B cell (primary cell): ENCODE data around the gene GIT1. TPM values are rescaled to one million over a fixed set of nuclear protein-coding genes. Genes with fewer than 3 reads are reported as not detected.

Experiments used
- ATAC-seq: fragments of 200-7000 bp; cut with Tn5 transposase; one replicate; pipeline ENCODE4 v1.10.0; 2021; ENCODE audit warnings: low read depth, mild to moderate bottlenecking, moderate number of reproducible peaks, moderate library complexity
- CTCF ChIA-PET: fragments of 350-600 bp; sonication (Branson Sonifier 250); formaldehyde crosslinking; loops from one replicate; lab custom pipeline; 2021; ENCODE audit warnings: antibody characterized with exemption, inconsistent platforms; lab: Charles Lee
- POLR2A ChIA-PET: fragments of 350-600 bp; sonication (Branson Sonifier 250); formaldehyde crosslinking; loops from one replicate; lab custom pipeline; 2021; ENCODE audit warnings: antibody characterized with exemption; lab: Charles Lee
- DNase-seq: peaks from one replicate; pipeline ENCODE4 v3.0.0; 2013
- H2AFZ ChIP-seq: 2 replicates; pipeline ENCODE4 v1.6.1; 2012; ENCODE audit warnings: mild to moderate bottlenecking, low read depth, low read length; ENCODE audit not compliant: insufficient read depth, poor library complexity, severe bottlenecking
- H3K27ac ChIP-seq, 2 donors: 1 replicate in 1 of 2; 2 replicates in 1 of 2; pipeline ENCODE4 v1.5.1; 2012 to 2013; ENCODE audit warnings: low read length in 2 of 2, mild to moderate bottlenecking in 2 of 2, moderate library complexity in 1 of 2
- H3K27me3 ChIP-seq, 4 experiments: fragments of 200-600 bp in 1 of 4; sonication (generic) in 1 of 4; replicated peaks in 1 of 4; 1 replicate in 2 of 4; 2 replicates in 2 of 4; pipeline versions ENCODE4 v1.6.1 to v1.7.0; 2013 to 2016; ENCODE audit warnings: low read length in 3 of 4, mild to moderate bottlenecking in 2 of 4, mixed read lengths in 1 of 4, moderate library complexity in 1 of 4; ENCODE audit not compliant: insufficient read depth in 4 of 4, control insufficient read depth in 3 of 4; ENCODE audit errors: control extremely low read depth in 1 of 4
- H3K36me3 ChIP-seq, 2 experiments: replicated peaks in 1 of 2; 1 replicate in 1 of 2; 2 replicates in 1 of 2; pipeline versions ENCODE4 v1.6.1 to v1.7.1; 2013; ENCODE audit warnings: low read length in 1 of 2; ENCODE audit not compliant: insufficient read depth in 2 of 2, control insufficient read depth in 1 of 2; ENCODE audit errors: control extremely low read depth in 1 of 2, extremely low read depth in 1 of 2
- H3K4me1 ChIP-seq, 2 donors: fragments of 200-600 bp in 1 of 2; sonication (generic) in 1 of 2; 1 replicate in 1 of 2; 2 replicates in 1 of 2; pipeline versions ENCODE4 v1.5.1 to v1.6.1; 2013 to 2017; ENCODE audit warnings: low read length in 2 of 2; ENCODE audit not compliant: control insufficient read depth in 2 of 2, insufficient read depth in 2 of 2
- H3K4me2 ChIP-seq: replicated peaks from 2 replicates; pipeline ENCODE3; 2012; ENCODE audit warnings: mild to moderate bottlenecking, low read depth, low read length; ENCODE audit not compliant: poor library complexity, severe bottlenecking
- H3K4me3 ChIP-seq, 5 experiments: fragments of 200-600 bp in 1 of 5; sonication (generic) in 1 of 5; 1 replicate in 3 of 5; 2 replicates in 2 of 5; pipeline versions ENCODE4 v1.5.1 to v1.7.0; 2011 to 2016; ENCODE audit warnings: low read length in 4 of 5, mild to moderate bottlenecking in 4 of 5, low read depth in 2 of 5, control low read depth in 1 of 5, moderate library complexity in 1 of 5; ENCODE audit not compliant: insufficient read depth in 1 of 5; ENCODE audit errors: control extremely low read depth in 1 of 5, extremely low read depth in 1 of 5
- H3K79me2 ChIP-seq: fragments of 200-600 bp; sonication (generic); one replicate; pipeline ENCODE4 v1.6.0; 2016; ENCODE audit warnings: low read length; ENCODE audit not compliant: control insufficient read depth, insufficient read depth
- H3K9ac ChIP-seq: fragments of 200-600 bp; sonication (generic); 2 replicates; pipeline ENCODE4 v1.6.1; 2017; ENCODE audit warnings: mild to moderate bottlenecking, low read length, moderate library complexity
- H3K9me3 ChIP-seq, 3 donors: one replicate each; pipeline versions ENCODE4 v1.6.1 to v1.7.1; 2013; ENCODE audit warnings: low read length in 2 of 3; ENCODE audit not compliant: control insufficient read depth in 2 of 3, insufficient read depth in 1 of 3; ENCODE audit errors: control extremely low read depth in 1 of 3
- H4K20me1 ChIP-seq: 2 replicates; pipeline ENCODE4 v1.6.0; 2012; ENCODE audit warnings: mild to moderate bottlenecking, low read length; ENCODE audit not compliant: insufficient read depth, control insufficient read depth, poor library complexity, severe bottlenecking
- H3K27ac Mint-ChIP-seq: one replicate; pipeline ENCODE4 v1.8.0; 2021; ENCODE audit warnings: mixed read lengths
- H3K27me3 Mint-ChIP-seq: one replicate; pipeline ENCODE4 v1.8.0; 2021; ENCODE audit warnings: mixed read lengths
- H3K4me1 Mint-ChIP-seq: one replicate; pipeline ENCODE4 v1.8.0; 2021; ENCODE audit warnings: mixed read lengths
- H3K4me3 Mint-ChIP-seq: one replicate; pipeline ENCODE4 v1.8.0; 2021; ENCODE audit warnings: mixed read lengths
- H3K9me3 Mint-ChIP-seq: one replicate; pipeline ENCODE4 v1.8.0; 2022; ENCODE audit warnings: mixed read lengths; ENCODE audit not compliant: insufficient read depth
- CTCF ChIP-seq: fragments of 200-600 bp; IDR thresholded peaks from one replicate; pipeline ENCODE4 v1.8.0; 2022; ENCODE audit warnings: antibody characterized with exemption, mild to moderate bottlenecking
- EZH2 ChIP-seq: IDR thresholded peaks from 2 replicates; pipeline ENCODE4 v1.6.1; 2012; ENCODE audit warnings: borderline replicate concordance, low read depth, mild to moderate bottlenecking, moderate library complexity, low read length; ENCODE audit not compliant: insufficient read depth, poor library complexity, severe bottlenecking
- WGBS: methylation state at CpG from one replicate; pipeline ENCODE4 v1.1.5; 2013; ENCODE audit warnings: missing lambda C conversion rate; ENCODE audit not compliant: insufficient coverage; 5-methylcytosine and 5-hydroxymethylcytosine counted together
- intact Hi-C: fragments of 100-400 bp; cut with micrococcal nuclease; formaldehyde crosslinking; loops from one replicate; pipeline ENCODE4 v1.10.0; 2022
- polyA plus RNA-seq: library from polyadenylated mRNA; depleted of rRNA; stranded (reverse); fragments of >200 nt; gene quantifications from 2 replicates; pipeline ENCODE4 v1.2.3, GENCODE V29; 2012
- total RNA-seq, 2 donors: library from RNA; stranded (reverse); fragments of 120-200 nt in 1 of 2; gene quantifications; 1 replicate in 1 of 2; 2 replicates in 1 of 2; pipeline versions ENCODE4 v1.2.3 to v1.2.4, GENCODE V29; 2013 to 2022

Gene GIT1
- total and polyA plus RNA-seq, 2 donors (not counting 1 experiment from before 2014, with no cell fraction given), result 49.3 to 61.9 TPM

GRCh38 chr17:29575511-29576213 lies 13.8 kb downstream of the GIT1 start:
- no peak overlapping the region for H3K4me3 Mint-ChIP-seq

More at GRCh38 chr17:29575511-29576213, 13.8 kb downstream of the GIT1 start:
- Histone ChIP-seq H3K79me2 (peaks cover 23% of the 10 kb centered on the region), H3K27ac (no peak overlapping the region), H3K9ac (no peak overlapping the region), H3K27me3 (no peaks in the 10 kb centered on the region), H3K36me3 (peaks cover 0 to 60% of the 10 kb centered on the region in 2 experiments), H3K9me3 (no peaks in the 10 kb centered on the region), H3K4me2 (peak overlapping the region; percentile 37), H2AFZ (no peak overlapping the region), H4K20me1 (peaks cover 48% of the 10 kb centered on the region), H3K4me3 (no peak overlapping the region), H3K4me1 (peaks cover 9 to 23% of the 10 kb centered on the region in 2 donors)
- POLR2A ChIA-PET, result no interaction called here
- intact Hi-C loops, result no loop called here
- DNase-seq, result no peak
- WGBS, result 96% methylated on average over 26 of the region's 28 CpGs
- ATAC-seq, result no peak
- CTCF ChIA-PET, result interaction anchor here (0.9 to 24.3 kb wide), 10 partner anchors 8 to 518 kb away, joined by 3 to 336 read pairs (median 4); partner anchors contain the start of genes ABHD15 and ANKRD13B
- Mint-ChIP-seq H3K27me3 (no peaks in the 10 kb centered on the region), H3K9me3 (no peaks in the 10 kb centered on the region), H3K27ac (no peak overlapping the region), H3K4me1 (peaks cover 19% of the 10 kb centered on the region)
- TF ChIP-seq EZH2 (no peak), CTCF (no peak)
